Heart left ventricle (tissue), 13 donors: ENCODE measurements around the gene SYT15B.
"Not testable (repeated sequence)": the region's sequence is repeated elsewhere in the genome, so short reads cannot be mapped to it uniquely, and the experiment has no call there.

Source experiments
- POLR2A ChIP-seq, 2 donors: fragments of 450-650 bp; IDR thresholded peaks; one replicate each; pipeline ENCODE4 v1.6.1; 2017; ENCODE audit warnings: antibody characterized with exemption in 2 of 2, mild to moderate bottlenecking in 2 of 2, moderate library complexity in 2 of 2
- TF ChIP-seq, protein P1 (sequence below), 12 donors: fragments of 200-600 bp; sonication (generic) in 4 of 12; IDR thresholded peaks; one replicate each; pipeline versions ENCODE4 v1.5.0 to v1.8.0; 2018 to 2022; ENCODE audit warnings: antibody characterized with exemption in 12 of 12, mild to moderate bottlenecking in 5 of 12
- donor health status: ischemic (EF 13 %, LVEDD 7.1; RV severe dilation, severe dysfunction).
- donor health status: DM: no; HTN: yes; CAD: no.
- donor health status: DM: no; HTN: no; CAD: no.
- donor health status: ischemic (EF 25% LVEDD 6.9; RV normal size, moderate dysfunction).
- donor health status: ischemic (EF 25% LVEDD 5.7; RV mildly dilated, moderate dysfunction).
- donor health status: ischemic (EF 35%, LVEDD 5.7; RV mildly dilated, moderate dysfunction).
- donor health status: nonischemic (EF 11% LVEDD 7.7; RV severe dilation, severe dysfunction).
- donor health status: DM: yes; HTN: yes; CAD: no.
- donor health status: PGD.
- donor health status: ischemic (EF 29% LVEDD 5.4; RV normal size, mild dysfunction).
- donor health status: nonischemic (EF 23%, LVEDD 6.1; RV moderate dilation, normal function).

DNA sequence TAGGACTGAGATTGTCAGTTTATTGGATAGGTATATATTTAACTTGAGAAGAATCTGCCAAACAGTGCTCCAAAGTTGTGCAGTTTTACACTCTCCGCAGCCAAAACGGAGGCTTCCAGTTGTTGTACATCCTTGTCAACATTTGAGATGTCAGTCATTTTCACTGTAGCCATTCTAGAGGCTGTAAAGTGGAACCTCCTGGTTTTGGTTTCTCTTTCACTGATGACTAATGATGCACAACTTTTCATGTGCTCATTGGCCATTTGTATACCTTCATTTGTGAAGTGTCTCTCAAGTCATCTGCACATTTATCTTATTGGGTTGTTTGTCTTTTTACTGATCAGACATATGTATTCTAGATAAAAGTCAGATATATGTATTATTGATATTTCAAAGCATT lies 22.5 kb downstream of the SYT15B start:
- TF ChIP-seq, protein P1, sequence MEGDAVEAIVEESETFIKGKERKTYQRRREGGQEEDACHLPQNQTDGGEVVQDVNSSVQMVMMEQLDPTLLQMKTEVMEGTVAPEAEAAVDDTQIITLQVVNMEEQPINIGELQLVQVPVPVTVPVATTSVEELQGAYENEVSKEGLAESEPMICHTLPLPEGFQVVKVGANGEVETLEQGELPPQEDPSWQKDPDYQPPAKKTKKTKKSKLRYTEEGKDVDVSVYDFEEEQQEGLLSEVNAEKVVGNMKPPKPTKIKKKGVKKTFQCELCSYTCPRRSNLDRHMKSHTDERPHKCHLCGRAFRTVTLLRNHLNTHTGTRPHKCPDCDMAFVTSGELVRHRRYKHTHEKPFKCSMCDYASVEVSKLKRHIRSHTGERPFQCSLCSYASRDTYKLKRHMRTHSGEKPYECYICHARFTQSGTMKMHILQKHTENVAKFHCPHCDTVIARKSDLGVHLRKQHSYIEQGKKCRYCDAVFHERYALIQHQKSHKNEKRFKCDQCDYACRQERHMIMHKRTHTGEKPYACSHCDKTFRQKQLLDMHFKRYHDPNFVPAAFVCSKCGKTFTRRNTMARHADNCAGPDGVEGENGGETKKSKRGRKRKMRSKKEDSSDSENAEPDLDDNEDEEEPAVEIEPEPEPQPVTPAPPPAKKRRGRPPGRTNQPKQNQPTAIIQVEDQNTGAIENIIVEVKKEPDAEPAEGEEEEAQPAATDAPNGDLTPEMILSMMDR (IDR thresholded peaks at IDR 0.05) = not testable (repeated sequence)
- not testable (repeated sequence) for TF ChIP-seq POLR2A (IDR thresholded peaks at IDR 0.05)
